Stimulated activated CD8-positive, alpha-beta memory T cell treated with anti-CD3 and anti-CD28 coated beads, Interleukin-7, amount 100 ng/mL, for 1 hour (primary cell): ENCODE data around the gene ETF1.
"Not testable (repeated sequence)": the region's sequence is repeated elsewhere in the genome, so short reads cannot be mapped to it uniquely, and the experiment has no call there.

ENCODE experiments used
- DNase-seq, 2 donors: peaks; one replicate each; pipeline ENCODE4 v3.0.0-alpha.2; 2020; ENCODE audit warnings: low read depth in 2 of 2

Gene ETF1

DNA sequence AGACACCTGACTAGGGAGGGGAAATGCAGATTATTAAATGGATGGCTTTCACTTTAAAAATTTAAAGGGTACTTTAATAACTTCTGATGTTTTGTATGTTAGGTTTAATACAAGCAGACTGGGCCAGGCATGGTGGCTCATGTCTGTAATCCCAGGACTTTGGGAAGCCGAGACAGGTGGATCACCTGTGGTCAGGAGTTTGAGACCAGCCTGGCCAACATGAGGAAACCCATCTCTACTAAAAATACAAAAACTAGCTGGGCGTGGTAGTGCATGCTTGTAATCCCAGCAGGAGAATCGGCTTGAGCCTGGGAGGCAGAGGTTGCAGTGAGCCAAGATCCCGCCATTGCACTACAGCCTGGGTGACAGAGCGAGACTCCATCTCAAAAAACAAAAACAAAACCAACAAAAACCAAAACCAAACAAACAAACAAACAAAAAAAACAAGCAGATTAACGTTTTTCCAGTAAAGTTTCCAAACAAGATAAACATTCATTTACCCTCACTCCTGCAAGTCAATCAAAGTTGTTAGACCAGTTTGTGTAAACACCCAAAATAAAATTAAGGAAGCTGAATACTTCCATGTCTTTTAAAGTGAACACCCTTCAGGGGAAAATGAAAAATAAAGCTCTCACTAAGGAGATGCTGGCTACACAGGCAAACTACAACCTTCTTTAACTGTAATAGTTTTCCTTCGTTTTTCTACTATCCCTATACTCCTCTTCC, 14.1 kb downstream of the ETF1 start:
- no peak for DNase-seq

DNA sequence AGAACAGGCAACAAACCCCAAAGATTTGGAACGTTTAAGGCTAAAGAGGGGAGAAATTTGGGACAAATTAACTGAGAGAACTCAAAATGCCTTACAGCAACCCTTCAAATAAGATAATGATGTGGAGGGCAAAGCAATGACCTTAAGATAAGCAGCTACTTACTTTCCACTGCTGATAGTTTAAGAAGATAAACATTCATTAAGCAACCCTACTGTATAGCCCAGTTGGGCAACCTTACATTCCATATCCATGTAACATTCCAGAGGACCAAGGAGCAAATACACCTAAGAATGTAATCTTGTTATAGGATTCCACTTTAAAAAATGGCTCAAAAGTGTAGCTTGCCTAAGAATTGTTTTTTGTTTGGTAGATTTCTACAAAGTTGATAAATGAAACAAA, 14.8 kb downstream of the ETF1 start:
- no peak for DNase-seq

DNA sequence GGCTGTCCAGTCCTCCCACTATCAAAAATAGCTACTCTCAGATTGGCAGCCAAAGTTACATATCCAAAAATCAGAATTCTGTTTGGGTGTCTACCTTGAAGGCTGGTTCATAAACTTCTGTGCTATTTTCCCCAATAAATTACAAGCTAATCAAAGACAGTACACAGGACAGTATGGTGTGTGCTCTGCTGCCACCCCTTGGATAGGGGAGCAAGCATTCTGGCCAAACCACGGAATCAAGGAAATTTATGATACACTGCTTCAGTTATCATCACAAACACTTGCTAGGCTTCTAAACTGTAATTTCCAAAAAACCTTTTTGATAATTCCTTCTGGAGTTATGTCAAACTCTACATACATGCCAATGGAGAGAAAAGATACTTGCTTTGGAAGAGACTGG, 15.9 kb downstream of the ETF1 start:
- DNase-seq, result no peak

DNA sequence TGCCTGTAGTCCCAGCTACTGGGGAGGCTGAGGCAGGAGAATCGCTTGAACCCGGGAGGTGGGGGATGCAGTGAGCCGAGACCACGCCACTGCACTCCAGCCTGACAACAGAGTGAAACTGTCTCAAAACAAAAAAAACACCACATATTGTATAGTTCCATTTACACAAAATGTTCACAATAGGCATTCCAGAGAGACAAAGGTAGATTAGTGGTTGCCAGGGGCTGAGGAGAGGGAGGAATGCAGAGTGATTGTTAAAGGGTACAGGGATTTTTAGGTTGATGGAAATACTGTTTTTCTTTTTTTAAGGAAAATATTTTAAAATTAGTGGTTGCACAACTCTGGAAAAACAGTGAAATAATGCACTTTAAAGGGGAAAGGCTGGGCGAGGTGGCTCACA, 19.6 kb downstream of the ETF1 start:
- no peak for DNase-seq

- DNase-seq, result no peak
Observed at GRCh38 chr5:138520971-138521370, 22.1 kb downstream of the ETF1 start.

DNA sequence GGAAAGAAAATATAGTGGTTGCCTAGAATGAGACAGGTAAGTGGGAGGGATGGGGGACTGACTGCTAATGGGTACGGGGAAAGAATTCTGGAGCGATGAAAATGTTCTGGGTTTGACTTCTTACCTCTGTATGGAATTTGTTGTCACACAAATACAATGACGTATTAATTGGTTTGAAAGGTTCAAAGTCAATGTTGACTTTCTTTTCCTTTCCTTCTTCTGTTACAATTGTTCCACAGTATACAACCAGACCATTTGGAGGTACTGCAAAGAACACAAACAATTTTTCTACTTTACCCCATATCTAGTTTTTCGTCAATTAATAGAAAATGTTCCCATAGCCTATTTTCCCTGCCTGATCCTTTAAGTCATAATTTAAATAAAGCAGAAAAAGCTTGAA, 25.6 kb downstream of the ETF1 start:
- no peak for DNase-seq

- no peak for DNase-seq
Observed at GRCh38 chr5:138515556-138516245, 27.3 kb downstream of the ETF1 start.

- no peak for DNase-seq
Observed at GRCh38 chr5:138514021-138514420, 29.0 kb downstream of the ETF1 start.

- no peak for DNase-seq
Observed at GRCh38 chr5:138508958-138509357, 34.1 kb downstream of the ETF1 start.

DNA sequence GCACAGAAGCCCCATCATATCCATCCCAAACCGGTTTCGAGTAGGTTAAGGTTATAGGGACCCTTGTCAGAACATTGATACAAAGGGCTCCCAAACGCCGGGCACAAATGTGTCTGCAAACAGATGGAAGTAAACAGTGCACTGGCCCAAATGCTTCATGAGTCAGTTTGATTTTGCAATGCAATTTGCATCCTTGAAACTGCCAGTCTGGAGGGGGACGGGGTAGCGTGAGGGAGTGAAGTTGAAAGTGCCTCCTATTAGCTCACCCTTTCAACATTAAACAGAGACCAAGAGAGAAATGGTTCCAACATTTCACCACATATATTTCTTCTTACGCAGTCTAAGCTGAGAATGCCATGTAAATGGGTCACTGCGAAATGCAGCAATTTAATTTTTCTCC, 35.6 kb downstream of the ETF1 start:
- not testable (repeated sequence) for DNase-seq

DNA sequence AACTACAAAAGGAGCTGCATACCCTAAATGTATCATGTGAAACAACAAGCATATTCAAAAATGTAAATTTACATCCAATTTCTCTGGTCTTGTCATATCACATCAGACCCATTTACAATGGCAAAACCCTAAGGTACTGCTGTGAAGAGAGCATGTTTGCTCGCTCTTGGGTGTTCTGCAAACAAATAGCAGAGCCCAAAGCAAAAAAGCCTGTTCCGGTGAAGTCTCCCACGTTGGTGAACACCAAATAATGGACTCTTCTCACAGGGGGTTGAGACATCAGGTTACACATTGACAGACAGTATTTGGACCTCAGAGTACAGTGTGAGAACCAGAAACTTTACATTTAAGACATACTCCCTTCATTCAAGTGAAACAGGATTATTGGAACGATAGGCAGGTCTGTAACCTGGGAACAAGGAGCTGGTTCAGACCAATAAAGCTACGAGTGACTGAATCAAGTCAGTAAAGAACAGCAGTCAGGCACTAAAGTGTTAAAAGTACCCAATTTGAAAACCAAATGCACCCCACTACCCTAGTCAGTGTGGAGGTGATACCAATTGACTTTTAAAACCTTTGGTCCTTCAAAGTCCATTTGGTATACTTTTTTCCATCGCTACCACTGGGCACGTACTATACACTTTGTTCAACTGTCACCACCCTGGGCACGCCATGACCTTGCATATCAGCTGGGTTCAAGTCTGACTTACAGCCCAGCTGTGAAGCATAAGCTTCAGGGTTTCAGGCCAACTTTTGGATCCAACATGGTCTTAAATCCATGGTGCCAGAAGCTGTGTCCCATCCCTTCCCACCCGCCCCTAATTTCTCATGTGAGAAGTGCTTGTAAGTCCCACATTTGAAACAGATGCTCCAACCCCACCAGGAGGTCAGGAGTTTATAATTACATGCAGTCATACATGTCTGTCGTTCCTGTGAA, 36.4 kb downstream of the ETF1 start:
- DNase-seq, result no peak

DNA sequence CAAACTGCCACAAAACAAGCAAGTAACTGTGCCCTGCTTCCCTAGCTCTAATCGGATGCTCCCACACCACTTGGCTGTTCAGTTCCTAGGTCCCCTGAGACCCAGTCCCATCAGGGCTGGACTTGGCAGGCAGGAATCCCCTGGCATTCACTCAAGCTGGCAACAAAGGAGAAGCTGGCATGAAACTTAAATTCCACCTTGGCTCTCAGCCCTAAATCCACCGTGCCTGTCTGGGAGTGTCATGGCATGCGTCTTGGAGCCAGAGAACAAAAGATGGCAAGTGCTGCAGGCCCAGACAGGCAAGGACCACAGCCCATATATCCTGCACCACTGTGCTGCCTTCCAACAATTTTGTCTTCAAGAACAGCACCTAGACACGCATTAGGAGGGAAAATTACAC, 38.2 kb downstream of the ETF1 start:
- DNase-seq, result no peak

DNA sequence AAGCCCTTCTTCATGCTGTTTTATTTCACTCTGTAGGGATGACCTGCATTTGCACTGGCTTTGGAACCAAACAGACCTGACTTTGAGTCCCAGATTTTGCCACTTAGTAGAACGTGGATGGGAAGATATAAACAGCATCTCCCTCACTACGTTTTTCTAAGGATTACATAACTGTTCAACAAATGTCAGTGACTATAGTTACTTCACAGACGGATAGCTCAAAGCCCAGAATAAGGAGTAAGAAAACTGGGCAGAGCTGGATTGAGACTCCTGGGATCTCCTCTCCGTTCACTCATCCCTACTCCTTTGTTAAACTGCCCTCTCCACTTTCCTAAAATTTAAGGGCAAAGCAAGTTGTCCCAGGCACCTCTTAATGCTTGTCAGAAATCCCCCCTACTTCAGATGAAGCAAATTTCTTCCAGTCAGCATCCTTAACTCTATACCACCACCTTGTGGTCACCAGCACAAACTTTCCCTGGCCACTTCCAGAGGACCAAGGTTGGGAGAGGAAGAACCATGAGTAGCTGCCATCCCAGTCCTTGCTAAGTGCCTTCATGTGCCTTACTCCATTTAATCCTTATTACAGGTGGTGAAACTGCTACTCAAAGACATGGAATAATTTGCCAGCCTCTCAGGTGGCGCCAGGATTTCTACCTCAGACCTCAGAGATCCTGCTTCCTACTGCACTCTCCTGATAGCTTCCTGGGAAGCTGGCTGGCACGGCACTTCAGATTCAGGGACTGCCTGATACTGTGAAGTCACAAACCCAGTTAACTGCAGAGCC, 39.4 kb downstream of the ETF1 start:
- DNase-seq, result no peak

DNA sequence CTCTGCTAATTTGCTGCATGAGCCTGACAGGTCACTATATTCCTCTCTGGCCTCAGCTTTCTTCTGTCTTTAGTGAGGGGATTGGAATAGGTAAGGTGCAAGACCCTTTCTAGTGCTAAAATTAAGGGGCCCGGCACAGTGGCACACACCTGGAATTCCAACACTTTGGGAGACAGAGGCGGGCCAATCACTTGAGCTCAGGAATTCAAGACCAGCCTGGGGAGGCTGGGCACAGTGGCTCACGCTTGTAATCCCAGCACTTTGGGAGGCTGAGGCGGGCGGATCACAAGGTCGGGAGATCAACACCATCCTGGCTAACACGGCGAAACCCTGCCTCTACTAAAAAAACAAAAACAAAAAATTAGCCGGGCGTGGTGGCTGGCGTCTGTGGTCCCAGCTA, 40.5 kb downstream of the ETF1 start:
- DNase-seq, result no peak

DNA sequence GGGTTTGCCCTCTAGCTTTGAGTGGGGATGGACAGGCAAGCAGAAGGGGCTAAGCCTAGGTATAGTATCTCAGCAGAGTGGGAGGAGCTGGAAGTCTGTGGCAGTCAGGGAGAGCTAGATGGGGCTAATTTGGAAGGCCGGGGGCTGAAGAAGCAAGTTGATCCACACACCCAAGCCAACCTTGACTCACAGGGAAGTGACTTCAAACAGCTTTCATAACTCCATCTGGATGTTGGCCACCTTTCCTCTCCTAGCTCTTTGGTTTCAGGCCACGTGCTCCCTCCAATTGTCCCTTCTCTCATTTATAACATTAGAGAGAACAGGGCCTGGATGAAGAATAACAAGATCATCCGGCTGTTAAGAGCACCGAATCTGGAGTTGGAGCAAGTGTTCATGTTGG, 40.9 kb downstream of the ETF1 start:
- no peak for DNase-seq

DNA sequence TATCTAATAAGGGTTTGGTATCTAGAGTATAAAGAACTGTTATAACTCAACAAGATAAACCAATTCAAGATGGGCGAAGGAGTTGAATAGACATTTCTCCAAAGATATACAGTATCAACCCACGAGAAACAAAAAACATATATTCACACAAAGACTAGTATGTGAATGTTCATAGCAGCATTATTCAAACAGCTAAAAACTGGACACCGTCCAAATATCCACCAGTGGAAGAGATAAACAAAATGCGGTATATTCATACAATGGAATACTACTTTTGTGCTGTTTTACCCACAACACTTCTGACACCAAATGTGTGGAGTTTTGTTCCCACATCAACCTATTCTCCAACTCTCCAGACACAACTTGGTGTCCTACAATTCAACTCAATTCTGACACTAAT, 44.7 kb downstream of the ETF1 start:
- no peak for DNase-seq

- DNase-seq, result no peak
Observed at GRCh38 chr5:138495351-138495750, 47.7 kb downstream of the ETF1 start.

GRCh38 chr5:138492560-138493045, 50.4 kb downstream of the ETF1 start:
- no peak for DNase-seq

DNA sequence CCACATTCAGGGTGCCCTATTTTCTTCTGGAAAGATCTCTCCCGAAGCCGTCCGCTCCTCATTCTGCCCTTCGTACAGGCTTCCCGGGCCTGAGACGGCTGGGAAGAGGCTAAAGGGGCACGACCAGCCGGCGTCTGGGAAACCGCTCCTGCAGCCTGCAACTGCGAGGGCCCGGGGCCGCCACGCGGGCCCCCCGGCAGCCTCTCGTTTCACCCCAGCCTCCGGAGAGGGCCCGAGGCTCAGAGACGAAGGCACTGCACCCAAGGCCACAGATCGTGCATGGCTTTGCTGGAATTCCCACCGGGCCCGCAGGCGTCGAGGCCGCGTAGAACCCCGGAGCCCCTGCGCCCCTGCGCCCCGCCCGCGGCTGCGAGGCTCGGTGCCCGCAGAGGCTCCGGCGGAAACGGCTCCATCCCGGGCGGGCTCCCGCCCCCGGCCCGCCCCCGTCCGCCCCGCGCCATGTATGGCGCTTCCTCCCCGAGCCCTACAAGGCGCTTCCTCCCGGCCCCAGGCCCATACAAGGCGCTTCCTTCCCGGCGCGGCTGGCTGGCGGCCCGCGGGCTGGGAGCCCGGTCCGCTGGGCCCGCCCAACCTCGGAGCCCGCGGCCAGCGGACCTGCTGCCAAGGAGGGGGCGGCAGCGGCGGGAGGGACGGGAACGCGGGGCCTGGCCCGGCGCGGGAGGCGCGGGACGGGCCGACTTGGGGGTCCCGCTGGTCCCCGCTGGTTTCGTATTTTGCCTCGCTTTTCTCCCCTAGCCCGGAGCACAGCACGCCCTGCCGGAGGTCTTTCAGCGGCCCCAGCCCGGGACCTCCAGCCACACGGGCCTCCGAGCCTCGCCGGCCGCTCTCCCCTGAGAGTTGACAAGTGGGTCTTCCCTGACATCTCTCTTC, 51.1 kb downstream of the ETF1 start:
- peak; percentile 61 to 67 for DNase-seq

DNA sequence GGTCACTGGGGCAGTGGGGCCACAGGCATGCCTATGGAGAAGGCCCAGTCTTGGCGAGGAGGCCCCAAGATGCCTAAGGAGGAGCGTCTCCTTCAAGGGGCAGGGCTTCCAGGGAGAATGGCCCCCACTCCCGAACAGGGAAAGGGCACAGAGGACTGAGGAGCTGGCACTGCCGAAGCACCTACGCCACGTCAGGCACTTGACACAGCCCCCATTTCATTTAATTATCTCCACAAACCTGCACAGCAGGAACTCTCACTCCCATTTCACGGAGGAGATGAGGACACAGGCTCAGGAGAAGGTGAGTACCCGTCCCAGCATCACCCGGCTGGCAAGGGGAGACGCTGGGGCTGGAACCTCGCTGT, 51.8 kb downstream of the ETF1 start:
- DNase-seq, result no peak
